Stimulated activated CD8-positive, alpha-beta memory T cell treated with anti-CD3 and anti-CD28 coated beads, Interleukin-7, amount 100 ng/mL, for 4 hours (primary cell): ENCODE measurements around the gene OLA1.

Experiments used
- DNase-seq, 2 donors: peaks; one replicate each; pipeline ENCODE4 v3.0.0-alpha.2; 2020; ENCODE audit warnings: low read depth in 2 of 2

Gene OLA1

DNA sequence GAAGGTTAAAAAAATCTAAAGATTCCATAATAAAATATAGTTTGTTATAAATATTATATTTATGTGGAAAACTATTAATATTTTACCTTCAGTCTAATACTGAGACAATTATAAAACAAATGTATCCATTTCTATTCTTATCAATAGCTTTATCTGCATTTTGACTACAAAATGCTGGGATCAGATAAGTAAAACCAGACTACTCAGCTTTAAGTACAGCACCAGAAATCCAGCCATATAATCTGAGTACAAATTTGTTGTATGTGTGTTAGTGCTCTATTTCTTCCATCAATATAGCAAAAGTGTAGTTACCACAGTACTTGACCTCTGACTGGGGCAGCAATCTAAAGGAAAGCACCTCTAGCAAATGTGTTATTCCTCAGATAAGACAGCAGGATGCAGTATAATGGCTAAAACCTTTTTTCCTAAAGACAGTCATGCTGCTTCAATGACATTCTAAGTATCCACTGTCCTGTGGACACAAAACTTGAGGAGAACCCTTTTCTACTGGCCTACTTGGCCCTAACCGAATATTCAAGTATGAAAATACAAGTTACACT is 68.1 kb downstream of the OLA1 start:
- DNase-seq, result no peak

DNA sequence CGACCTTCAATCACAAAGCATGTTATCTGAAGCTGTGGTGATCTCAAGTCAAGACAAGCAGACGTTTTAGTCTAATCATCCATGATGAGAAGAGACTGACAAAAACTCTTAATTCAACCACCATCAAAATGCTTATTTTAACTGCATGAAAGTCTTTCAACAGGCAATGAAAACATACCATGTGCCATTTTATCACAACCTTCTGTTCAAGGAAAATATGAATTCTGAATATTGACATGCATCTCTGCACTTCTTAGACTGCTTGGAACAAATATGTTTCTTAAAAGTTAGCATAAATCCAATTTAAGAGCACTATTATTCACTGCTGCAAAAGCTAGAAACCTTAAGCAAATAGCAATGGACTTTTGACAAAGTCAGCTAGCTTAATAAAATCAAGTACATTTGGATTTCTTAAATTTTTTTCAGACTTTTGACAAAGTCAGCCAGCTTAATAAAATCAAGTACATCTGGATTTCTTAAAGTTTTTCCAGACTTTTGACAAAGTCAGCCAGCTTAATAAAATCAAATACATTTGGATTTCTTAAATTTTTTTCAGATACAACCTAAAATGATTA is 70.9 kb downstream of the OLA1 start:
- DNase-seq, result no peak

DNA sequence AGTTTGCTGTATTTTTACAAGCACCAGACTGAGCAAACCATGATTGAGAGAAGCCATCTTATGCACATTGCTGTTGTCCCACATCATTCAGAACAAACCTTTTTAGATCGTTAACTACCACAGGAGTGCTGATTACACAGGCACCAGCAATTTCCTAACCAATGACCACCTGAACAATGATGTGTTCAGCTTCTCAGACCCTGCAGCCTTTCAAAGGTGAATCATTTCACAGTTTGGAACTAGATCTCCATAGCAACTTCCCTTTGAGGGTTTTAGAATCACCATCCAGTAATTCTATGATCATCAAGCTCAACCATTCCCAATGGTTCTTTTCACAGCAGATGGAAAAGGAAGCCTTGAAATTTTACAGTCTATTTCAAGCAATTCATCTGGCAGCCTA is 71.4 kb downstream of the OLA1 start:
- DNase-seq, result no peak

DNA sequence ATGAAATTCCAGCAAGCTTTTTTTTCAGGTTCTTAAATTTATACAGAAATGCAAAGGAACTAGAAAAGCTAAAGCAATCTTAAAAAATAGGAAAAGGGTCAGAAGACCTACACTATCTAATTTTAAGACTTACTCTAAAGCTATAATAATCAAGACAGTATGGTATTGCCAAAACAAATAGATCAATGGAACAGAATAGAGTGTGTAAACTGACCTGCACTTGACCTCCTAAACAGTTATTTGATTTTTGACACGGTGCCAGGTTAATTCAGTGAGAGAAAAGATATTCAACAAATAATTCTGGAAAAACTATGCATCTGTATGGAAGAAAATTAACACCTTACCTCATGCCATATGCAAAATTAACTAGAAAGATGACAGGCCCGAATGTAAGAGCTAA is 73.6 kb downstream of the OLA1 start:
- DNase-seq, result no peak

DNA sequence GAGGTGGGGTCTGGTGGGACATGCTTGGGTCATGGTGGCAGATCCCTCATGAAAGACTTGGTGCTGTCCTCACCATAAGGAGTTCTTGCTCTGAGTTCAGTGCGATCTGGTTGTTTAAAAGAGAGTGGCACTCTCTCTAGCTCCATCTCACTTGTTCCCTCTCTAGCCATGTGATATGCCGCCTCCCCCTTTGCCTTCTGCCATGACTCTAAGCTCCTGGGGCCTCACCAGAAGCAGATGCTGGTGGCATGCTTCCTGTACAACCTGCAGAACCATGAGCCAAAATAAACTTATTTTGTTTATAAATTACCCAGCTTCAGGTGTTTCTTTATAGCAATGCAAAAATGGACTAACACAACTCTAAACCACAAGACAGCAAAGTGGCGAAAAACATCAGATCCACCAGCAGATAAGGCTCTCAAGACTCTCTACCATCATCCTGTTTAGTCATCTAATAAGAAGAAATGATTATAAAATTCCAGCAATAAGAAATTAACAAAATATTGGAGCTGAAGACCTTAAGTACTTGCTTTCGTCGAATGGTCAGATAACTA is 75.5 kb downstream of the OLA1 start:
- DNase-seq, result no peak

DNA sequence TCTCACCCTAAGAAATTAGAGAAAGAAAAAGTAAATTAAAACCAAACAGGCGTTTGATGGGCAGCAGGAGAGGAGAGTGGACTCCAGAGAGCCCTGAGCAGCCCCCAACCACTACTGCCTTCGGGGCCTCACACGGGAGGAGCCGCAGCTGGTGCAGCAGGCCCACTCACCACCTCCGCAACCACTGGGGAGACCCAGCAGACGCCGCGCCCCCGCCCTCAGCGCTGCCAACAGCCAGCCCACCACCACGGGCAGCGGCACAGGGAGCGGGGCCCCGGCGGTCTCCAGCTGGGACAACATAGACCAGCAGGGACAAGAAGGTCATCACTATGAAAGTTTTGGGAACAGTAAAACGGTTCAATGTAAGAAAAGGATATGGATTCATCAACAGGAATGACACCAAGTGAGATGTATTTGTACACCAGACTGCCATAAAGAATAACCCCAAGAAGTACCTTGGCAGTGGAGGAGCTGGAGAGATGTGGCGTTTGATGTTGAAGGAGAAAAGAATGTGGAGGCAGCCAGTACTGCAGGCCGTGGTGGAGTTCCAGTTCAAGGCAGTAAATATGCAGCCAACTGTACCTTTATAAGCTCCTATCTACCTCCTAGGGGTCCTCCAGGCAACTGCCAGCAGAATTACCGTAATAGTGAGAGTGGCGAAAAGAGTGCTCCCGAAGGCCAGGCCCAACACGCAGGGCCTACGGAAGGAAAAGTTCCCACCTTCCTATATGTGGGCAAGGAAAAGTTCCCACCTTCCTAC is 76.5 kb downstream of the OLA1 start:
- no peak for DNase-seq

DNA sequence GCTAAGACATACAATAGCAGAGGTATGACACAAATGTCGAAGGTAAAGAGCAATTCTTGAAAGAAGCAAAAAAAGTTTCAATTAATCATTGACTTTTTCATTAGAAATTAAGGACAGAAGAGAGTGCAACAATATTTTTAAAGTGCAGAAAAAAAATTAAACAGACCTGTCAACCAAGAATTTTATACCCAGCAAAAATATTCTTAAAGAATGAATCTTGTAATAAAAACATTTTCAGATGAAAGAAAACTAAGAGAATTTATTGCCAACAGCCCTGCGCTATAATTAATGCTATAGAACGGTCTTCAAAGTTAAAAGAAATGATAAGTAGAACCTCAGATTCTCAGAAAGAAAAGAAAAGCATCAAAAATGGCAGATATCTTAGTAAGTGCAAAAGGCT is 79.0 kb downstream of the OLA1 start:
- no peak for DNase-seq

DNA sequence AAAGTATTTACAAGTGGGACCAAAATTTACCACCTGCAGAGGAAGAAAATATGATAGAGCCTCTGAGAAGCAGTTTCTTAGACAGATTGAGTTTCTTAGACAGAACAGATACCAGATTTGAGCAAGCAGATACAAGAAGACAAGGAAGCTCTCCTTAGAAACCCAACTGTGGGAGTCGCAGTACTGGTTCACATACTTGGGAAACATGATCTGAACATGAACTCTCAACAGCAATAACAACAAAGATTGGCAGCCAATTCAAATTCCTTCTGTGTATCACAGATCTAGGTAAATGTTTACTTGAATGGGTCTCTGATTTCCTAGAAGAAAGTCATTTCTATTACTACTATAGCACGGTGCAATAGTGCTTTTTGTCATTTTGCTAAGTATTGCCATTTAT is 82.1 kb downstream of the OLA1 start:
- DNase-seq, result no peak

DNA sequence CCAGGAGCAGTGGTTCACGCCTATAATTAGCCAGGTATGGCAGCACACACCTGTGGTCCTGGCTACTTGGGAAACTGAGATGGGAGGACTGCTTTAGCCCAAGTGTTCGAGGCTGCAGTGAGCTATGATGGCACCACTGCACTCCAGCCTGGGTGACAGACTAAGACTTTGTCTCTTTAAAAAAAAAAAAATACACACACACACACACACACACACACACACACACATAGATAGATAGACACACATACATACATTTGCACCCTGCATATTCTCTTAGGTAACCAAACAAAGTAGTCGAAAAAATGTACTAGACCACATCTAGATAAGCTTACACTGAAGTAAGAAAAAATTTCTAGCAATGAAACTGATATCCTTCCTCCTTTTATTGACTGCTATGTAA is 86.8 kb downstream of the OLA1 start:
- no peak for DNase-seq

DNA sequence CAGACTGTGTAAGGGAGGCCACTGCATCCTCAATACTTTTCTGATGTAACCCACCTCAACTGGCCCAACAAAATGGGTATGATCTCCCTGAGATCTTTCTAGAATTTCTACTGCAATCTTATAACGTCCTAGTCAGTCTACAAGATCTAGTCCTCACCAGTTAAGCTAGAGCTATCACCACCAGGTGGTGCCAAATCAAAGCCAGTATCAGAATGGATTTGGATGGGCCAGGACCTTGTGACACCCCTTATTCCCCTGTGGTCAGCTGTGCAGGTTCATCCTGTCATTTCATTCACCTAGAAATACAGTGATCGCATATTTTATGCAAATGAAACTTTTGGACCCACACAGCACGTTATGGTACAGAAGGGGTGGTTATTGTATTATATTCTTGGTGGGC is 90.3 kb downstream of the OLA1 start:
- no peak for DNase-seq

DNA sequence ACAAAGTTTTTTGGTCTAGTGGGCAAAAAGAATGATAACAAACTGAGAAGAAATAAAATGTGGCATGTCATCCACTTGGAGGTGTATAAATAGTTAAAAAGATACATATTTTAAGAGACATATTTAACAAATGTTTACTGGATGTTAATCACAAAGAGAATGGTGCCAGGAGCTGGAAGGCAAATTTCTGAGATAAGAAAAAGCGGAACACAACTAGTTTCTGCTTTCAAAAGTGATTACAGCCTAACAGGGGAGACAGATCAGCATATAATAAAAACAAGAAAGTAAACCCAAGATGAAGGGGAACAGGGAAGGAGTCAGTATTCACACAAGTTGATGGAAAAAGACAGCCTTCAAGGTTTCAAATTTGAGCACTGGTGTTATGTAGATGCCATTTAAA is 91.3 kb downstream of the OLA1 start:
- no peak for DNase-seq

DNA sequence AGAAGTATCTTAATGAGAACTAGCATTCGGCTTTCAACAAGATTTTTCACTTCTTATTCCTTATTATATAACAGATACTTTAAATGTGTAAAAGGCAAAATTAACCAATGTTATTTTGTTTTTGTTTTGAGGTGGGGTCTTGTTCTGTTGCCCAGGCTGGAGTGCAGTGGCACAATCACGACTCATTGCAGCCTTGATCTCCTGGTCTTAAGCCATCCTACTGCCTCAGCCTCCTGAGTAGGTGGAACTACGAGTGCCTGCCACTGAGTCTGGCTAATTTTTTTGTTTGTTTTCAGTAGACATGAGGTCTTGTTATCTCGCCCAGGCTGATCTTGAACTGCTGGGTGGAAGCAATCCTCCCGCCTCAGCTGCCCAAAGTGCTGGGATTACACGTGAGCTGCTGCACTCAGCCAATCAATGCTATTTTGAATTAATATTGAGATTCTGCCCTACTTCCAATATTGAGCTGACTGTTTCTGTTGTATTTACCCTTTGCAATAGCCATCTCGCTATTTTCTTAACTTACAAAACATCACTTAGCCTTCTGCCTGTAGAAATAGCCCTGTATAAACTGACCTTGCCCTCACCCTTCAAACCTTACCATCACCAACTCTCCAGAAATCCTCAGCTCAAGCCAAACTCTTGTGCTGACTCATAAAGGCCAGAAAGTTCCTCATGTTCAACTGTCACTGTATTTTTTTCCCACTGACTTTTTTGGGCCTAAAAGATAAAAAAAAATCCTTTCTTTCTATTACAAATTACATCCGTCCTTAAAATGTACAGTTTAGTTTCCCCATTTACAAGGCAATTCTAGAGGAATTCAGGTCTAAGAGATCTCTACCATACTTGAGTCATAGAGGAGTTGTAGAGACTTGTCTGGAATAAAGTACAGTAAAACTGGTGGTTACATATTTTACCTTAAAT is 94.3 kb downstream of the OLA1 start:
- DNase-seq, result no peak

DNA sequence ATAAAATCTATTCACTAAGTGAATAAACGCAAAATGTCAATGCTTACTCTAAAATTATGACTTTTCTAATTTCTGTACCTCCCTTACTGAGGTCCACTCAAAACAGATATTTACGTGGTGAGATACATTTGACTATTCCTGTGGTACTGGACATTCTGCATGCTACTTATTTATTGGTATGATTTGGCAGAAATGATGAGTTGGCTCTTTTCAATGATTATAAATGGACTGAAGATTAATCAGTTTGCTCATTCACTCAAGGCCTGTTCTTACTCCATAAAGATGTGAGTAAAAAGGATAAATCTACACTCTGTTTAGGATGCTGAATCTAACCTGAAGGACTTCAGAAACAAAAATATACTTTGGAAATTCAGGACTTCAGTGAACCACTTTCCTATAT is 98.8 kb downstream of the OLA1 start:
- DNase-seq, result no peak

DNA sequence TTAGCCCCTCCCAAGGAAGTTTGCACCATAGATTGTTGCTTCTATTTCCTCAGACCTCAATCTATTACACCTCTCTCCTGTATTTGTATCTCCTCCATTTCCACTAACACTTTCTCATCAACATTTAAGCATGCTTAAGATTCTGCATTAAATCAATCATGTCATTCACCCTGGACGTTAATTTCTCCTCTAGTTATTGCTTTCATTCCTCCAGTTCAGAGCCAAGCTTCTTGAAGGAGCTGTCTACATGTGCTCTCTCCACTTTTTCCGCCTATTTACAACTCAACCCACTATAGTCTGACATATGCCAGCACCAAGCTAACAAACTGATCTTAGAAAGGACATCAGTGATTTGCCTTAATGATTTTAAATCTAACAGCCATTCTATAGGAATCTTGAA is 99.5 kb downstream of the OLA1 start:
- no peak for DNase-seq

DNA sequence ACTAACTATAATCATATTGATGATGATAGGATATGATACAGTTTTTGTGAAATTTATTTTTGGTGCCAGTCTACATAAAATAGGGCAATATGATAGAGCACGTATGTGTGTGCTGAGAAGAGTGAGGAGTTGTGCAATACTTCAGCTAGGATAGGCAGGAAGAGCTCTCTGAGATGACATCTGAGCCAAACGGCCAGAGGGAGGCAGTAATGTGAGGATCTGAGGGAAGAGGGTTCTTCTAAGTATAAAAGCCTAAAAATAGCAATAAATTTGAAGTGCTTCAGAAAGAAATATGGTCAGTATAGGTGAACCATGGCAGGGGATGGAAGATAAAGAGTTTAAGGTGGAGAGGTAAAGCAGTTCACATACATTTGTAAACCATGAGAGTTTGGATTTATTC is 102.5 kb downstream of the OLA1 start:
- DNase-seq, result no peak

DNA sequence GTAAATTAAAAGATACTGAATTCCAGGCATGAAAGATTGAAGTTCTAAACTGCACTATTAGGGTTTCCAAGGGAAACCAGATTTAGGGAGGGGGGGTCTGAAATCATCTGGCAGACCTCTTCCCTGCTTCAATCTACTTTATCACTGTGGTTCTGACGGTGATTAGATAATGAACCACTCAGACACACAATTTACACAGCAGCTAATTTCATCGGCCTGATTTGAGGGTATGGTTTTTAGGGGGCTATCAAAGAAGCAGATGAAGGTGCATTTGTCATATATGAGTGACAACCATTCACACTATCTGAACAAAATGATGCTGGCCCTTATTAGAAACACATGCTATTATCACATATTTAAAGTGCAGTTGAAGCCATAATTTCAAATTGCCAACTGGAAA is 106.0 kb downstream of the OLA1 start:
- no peak for DNase-seq

DNA sequence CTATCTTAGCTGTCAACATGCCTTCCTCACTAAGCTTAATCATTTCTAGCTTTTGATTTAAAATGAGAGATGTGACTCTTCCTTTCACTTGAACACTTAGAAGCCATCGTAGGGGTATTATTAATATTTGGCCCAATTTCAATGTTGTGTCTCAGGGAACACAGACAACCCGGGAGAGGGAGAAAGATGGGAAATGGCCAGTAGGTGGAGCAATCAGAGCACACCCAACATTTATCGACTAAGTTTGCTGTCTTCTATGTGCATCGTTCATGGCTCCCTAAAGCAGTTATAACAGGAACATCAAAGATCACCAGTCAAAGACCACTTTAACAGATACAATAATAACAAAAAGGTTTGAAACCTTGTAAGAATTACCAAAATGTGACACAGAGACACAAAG is 110.2 kb downstream of the OLA1 start:
- no peak for DNase-seq

DNA sequence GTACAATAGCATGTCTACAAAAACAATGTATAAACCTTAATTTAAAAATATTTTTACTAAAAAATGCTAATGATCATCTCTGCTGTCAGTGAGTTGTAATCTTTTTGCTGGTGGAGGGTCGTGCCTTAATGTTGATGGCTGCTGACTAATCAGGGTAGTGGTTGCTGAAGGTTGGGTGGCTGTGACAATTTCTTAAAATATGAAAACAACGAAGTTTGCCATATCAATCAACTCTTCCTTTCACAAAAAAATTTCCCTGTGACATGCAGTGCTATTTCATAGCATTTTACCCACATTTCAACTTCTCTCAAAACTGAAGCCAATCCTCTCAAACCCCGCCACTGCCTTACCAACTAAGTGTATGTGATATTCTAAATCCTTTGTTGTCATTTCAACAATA is 112.4 kb downstream of the OLA1 start:
- no peak for DNase-seq

DNA sequence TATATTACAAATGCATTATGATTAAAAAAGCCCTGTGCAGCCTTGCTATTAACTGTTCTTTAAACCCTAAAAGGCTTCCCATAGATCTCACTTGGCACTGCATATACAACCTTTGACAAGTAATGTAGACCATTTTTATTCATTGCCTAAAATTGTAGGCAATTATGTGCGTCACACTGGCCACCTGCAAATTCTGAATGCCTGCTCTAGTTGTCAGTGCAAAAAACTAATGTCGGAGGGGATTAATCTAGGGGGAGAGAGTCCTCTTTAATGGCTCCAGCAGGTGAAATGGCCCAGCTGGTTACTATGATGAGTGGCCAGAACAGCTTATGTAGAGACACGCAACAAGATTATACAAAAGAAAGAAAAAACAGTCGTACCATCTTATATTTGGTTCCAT is 123.2 kb downstream of the OLA1 start:
- no peak for DNase-seq

DNA sequence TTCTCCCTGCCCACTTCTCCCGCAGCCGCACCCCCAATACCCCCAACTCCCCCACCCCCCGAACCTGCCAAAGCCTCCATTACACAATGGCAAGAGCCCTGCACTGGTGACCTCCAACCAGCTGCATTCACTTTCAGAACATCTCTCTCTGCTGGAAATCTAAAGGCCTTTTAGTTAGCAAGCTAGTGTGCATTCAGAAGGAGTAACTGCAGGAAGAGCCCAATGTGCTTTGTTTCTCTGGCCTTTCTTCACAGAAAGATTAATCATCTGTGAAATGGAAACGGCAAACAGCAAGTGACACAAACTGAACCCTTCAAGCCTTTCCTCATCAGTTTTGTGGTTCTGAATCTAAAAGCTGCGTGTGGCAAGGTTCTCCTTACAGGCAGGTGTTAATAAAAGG is 124.2 kb downstream of the OLA1 start:
- no peak for DNase-seq

DNA sequence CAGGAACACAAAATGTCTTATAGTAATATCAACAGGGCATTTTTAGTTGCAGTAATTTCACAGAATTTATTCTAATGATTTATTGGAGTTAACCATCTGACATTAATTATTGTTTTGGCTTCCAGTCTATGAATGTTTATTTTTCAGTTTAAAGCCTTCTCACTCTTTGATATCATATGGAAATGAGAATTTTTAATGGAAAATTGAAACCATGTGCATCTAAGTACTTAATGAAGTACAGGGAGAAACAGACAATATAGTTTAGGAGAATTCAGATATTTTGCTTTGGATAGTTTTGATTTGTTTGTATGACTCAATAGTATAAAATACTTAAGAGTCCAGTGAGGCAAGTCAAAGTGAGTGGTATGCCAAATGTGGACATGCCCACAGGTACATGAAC is 126.1 kb downstream of the OLA1 start:
- DNase-seq, result no peak

DNA sequence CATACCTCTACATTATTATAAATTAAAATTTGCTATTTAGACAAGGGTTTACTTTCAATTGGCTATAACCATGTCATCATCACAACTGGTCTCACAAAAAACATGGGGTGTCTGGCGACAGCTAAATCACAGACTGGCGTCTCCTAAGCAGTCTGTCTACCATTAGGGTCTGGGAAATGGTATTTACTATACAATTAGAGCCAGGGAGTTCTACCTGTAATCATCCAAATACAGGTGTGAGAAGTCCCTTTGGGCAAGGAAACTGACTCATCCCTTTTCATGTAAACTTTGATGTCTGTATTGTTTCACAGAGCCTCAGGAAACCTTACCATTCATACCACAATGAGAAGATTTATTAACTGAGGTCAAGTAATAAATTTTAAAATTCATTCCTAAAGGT is 126.7 kb downstream of the OLA1 start:
- no peak for DNase-seq
